Hepatocyte (in vitro differentiated cells): ENCODE results near the gene DMWD.

Experiments used
- EZH2phosphoT487 ChIP-seq: fragments of 200-600 bp; sonication (generic); IDR thresholded peaks from one replicate; pipeline ENCODE4 v1.6.1; 2018; ENCODE audit warnings: antibody characterized with exemption, mild to moderate bottlenecking, low read depth, moderate library complexity; ENCODE audit not compliant: unreplicated experiment, severe bottlenecking
- TF ChIP-seq, protein P1 (sequence below): fragments of 200-600 bp; sonication (generic); IDR thresholded peaks from 2 replicates; pipeline ENCODE4 v1.5.1; 2016; ENCODE audit warnings: antibody characterized with exemption, mild to moderate bottlenecking; ENCODE audit not compliant: poor library complexity

GRCh38 chr19:45823182-45823581, 30.5 kb upstream of the DMWD start:
- TF ChIP-seq, protein P1, sequence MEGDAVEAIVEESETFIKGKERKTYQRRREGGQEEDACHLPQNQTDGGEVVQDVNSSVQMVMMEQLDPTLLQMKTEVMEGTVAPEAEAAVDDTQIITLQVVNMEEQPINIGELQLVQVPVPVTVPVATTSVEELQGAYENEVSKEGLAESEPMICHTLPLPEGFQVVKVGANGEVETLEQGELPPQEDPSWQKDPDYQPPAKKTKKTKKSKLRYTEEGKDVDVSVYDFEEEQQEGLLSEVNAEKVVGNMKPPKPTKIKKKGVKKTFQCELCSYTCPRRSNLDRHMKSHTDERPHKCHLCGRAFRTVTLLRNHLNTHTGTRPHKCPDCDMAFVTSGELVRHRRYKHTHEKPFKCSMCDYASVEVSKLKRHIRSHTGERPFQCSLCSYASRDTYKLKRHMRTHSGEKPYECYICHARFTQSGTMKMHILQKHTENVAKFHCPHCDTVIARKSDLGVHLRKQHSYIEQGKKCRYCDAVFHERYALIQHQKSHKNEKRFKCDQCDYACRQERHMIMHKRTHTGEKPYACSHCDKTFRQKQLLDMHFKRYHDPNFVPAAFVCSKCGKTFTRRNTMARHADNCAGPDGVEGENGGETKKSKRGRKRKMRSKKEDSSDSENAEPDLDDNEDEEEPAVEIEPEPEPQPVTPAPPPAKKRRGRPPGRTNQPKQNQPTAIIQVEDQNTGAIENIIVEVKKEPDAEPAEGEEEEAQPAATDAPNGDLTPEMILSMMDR = no peak
- TF ChIP-seq EZH2phosphoT487 = no peak
